ENCODE results near the gene SLC29A3.

The SLC29A3 gene

GRCh38 chr10:71306979-71307378, 12.1 kb upstream of the SLC29A3 start:
- no peak for TF ChIP-seq CTCF (IDR thresholded peaks at IDR 0.05; ENCODE audit: borderline replicate concordance, control extremely low read depth, extremely low read depth, insufficient read depth, missing control alignments)
- in situ Hi-C loops (cut with MboI; ENCODE audit: low sequenced_read_pairs, unreplicated experiment), result no loop called here
- no peak for DNase-seq (ENCODE audit: low spot score)

- in situ Hi-C loops (cut with MboI; ENCODE audit: low sequenced_read_pairs, unreplicated experiment), result no loop called here
- DNase-seq (ENCODE audit: low spot score), result no peak
- no peak for TF ChIP-seq CTCF (IDR thresholded peaks at IDR 0.05; ENCODE audit: borderline replicate concordance, control extremely low read depth, extremely low read depth, insufficient read depth, missing control alignments)
Measured at GRCh38 chr10:71307469-71308085, 11.5 kb upstream of the SLC29A3 start.

- no peak for DNase-seq (ENCODE audit: low spot score)
- in situ Hi-C loops (cut with MboI; ENCODE audit: low sequenced_read_pairs, unreplicated experiment), result no loop called here
- TF ChIP-seq CTCF (IDR thresholded peaks at IDR 0.05; ENCODE audit: borderline replicate concordance, control extremely low read depth, extremely low read depth, insufficient read depth, missing control alignments), result no peak
Measured at GRCh38 chr10:71308244-71308643, 10.8 kb upstream of the SLC29A3 start.

GRCh38 chr10:71308985-71309384, 10.1 kb upstream of the SLC29A3 start:
- no peak for DNase-seq (ENCODE audit: low spot score)
- in situ Hi-C loops (cut with MboI; ENCODE audit: low sequenced_read_pairs, unreplicated experiment), result no loop called here
- TF ChIP-seq CTCF (IDR thresholded peaks at IDR 0.05; ENCODE audit: borderline replicate concordance, control extremely low read depth, extremely low read depth, insufficient read depth, missing control alignments), result no peak

GRCh38 chr10:71309919-71310318, 9.1 kb upstream of the SLC29A3 start:
- DNase-seq (ENCODE audit: low spot score), result no peak
- in situ Hi-C loops (cut with MboI; ENCODE audit: low sequenced_read_pairs, unreplicated experiment), result loop anchor here (5.0 to 10.0 kb wide), 2 partner anchors 262 to 395 kb away; no protein-coding TSS in a partner anchor
- TF ChIP-seq CTCF (IDR thresholded peaks at IDR 0.05; ENCODE audit: borderline replicate concordance, control extremely low read depth, extremely low read depth, insufficient read depth, missing control alignments), result no peak

- TF ChIP-seq CTCF (IDR thresholded peaks at IDR 0.05; ENCODE audit: borderline replicate concordance, control extremely low read depth, extremely low read depth, insufficient read depth, missing control alignments), result no peak
- in situ Hi-C loops (cut with MboI; ENCODE audit: low sequenced_read_pairs, unreplicated experiment), result loop anchor here (5.0 to 10.0 kb wide), 2 partner anchors 260 to 393 kb away; no protein-coding TSS in a partner anchor
- no peak for DNase-seq (ENCODE audit: low spot score)
Measured at GRCh38 chr10:71312220-71312619, 6.8 kb upstream of the SLC29A3 start.

Data from GM13976 (cell line).